Gastroesophageal sphincter (tissue), 4 donors: Measurements from ENCODE around the gene CCDC85A. TPM values are rescaled to one million over a fixed set of nuclear protein-coding genes. Genes with fewer than 3 reads are reported as not detected.

Experiments
- ATAC-seq: fragments of 150-250 bp; one replicate; pipeline ENCODE4 v1.9.1; 2016; ENCODE audit warnings: mild to moderate bottlenecking, moderate library complexity
- H3K27ac ChIP-seq, 4 donors: fragments of 200-600 bp; sonication (generic) in 3 of 4; 1 replicate in 3 of 4; 2 replicates in 1 of 4; pipeline ENCODE4 v1.5.1; 2016 to 2019
- H3K27me3 ChIP-seq: fragments of 200-600 bp; sonication (generic); one replicate; pipeline ENCODE4 v1.5.1; 2019
- H3K36me3 ChIP-seq, 2 donors: fragments of 200-600 bp; sonication (generic); one replicate each; pipeline ENCODE4 v1.5.1; 2019; ENCODE audit warnings: control low read depth in 1 of 2
- H3K4me1 ChIP-seq, 3 donors: fragments of 200-600 bp; sonication (generic); 1 replicate in 2 of 3; 2 replicates in 1 of 3; pipeline ENCODE4 v1.5.1; 2016 to 2019; ENCODE audit warnings: control low read depth in 2 of 3
- H3K4me3 ChIP-seq, 2 donors: fragments of 200-600 bp; sonication (generic); one replicate each; pipeline ENCODE4 v1.5.1; 2019; ENCODE audit warnings: mild to moderate bottlenecking in 1 of 2, moderate library complexity in 1 of 2
- H3K9me3 ChIP-seq, 3 donors: fragments of 200-600 bp; sonication (generic); one replicate each; pipeline ENCODE4 v1.5.1; 2017 to 2019; ENCODE audit warnings: control low read depth in 2 of 3
- EP300 ChIP-seq: sonication (generic); formaldehyde crosslinking; IDR thresholded peaks from one replicate; pipeline ENCODE4 v1.6.1; 2017; ENCODE audit warnings: antibody characterized with exemption, mild to moderate bottlenecking
- POLR2A ChIP-seq, 2 donors: fragments of 450-650 bp; IDR thresholded peaks; one replicate each; pipeline ENCODE4 v1.6.1; 2017; ENCODE audit warnings: antibody characterized with exemption in 2 of 2, mild to moderate bottlenecking in 2 of 2, moderate library complexity in 1 of 2
- POLR2AphosphoS5 ChIP-seq: sonication (generic); formaldehyde crosslinking; IDR thresholded peaks from one replicate; pipeline ENCODE4 v1.6.1; 2017; ENCODE audit warnings: antibody characterized with exemption
- WGBS, 2 donors: methylation state at CpG; one replicate each; pipeline ENCODE4 v1.1.5; 2018; ENCODE audit warnings: low coverage in 1 of 2; 5-methylcytosine and 5-hydroxymethylcytosine counted together
- total RNA-seq, 4 donors: library from RNA; depleted of rRNA; stranded (reverse); fragments of >200 nt; gene quantifications; one replicate each; pipeline ENCODE4 v1.1.0, GENCODE V29; 2016
- TF ChIP-seq, protein P1 (sequence below), 4 experiments: fragments of 200-600 bp in 2 of 4; fragments of 450-650 bp in 2 of 4; sonication (generic) in 1 of 4; IDR thresholded peaks; one replicate each; pipeline ENCODE4 v1.5.1; 2017 to 2019; ENCODE audit warnings: antibody characterized with exemption in 4 of 4, mild to moderate bottlenecking in 2 of 4, moderate library complexity in 2 of 4

CCDC85A gene
- total RNA-seq, 4 donors from 2014 or later = 2.6 to 7.0 (median 4.8) TPM

DNA sequence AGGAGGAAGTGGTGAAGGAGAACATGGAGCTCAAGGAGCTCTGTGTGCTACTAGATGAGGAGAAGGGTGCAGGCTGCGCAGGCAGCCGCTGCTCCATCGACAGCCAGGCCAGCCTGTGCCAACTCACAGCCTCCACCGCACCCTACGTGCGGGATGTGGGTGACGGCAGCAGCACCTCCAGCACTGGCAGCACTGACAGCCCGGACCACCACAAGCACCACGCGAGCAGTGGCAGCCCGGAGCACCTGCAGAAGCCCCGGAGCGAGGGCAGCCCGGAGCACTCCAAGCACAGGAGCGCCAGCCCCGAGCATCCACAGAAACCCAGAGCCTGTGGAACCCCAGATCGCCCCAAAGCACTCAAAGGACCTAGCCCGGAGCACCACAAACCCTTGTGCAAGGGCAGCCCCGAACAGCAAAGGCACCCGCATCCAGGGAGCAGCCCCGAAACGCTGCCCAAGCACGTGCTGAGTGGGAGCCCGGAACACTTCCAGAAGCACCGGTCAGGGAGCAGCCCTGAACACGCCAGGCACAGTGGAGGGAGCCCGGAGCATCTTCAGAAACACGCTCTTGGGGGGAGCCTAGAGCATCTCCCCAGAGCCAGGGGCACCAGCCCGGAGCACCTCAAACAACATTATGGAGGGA lies 9.0 kb downstream of the CCDC85A start:
- no peak overlapping the region for H3K27ac ChIP-seq
- no peak for TF ChIP-seq EP300
- TF ChIP-seq, protein P1, sequence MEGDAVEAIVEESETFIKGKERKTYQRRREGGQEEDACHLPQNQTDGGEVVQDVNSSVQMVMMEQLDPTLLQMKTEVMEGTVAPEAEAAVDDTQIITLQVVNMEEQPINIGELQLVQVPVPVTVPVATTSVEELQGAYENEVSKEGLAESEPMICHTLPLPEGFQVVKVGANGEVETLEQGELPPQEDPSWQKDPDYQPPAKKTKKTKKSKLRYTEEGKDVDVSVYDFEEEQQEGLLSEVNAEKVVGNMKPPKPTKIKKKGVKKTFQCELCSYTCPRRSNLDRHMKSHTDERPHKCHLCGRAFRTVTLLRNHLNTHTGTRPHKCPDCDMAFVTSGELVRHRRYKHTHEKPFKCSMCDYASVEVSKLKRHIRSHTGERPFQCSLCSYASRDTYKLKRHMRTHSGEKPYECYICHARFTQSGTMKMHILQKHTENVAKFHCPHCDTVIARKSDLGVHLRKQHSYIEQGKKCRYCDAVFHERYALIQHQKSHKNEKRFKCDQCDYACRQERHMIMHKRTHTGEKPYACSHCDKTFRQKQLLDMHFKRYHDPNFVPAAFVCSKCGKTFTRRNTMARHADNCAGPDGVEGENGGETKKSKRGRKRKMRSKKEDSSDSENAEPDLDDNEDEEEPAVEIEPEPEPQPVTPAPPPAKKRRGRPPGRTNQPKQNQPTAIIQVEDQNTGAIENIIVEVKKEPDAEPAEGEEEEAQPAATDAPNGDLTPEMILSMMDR (IDR thresholded peaks at IDR 0.05) = no peak
- TF ChIP-seq POLR2AphosphoS5 = no peak
- no peak for TF ChIP-seq POLR2A (IDR thresholded peaks at IDR 0.05)
- no peak for ATAC-seq

DNA sequence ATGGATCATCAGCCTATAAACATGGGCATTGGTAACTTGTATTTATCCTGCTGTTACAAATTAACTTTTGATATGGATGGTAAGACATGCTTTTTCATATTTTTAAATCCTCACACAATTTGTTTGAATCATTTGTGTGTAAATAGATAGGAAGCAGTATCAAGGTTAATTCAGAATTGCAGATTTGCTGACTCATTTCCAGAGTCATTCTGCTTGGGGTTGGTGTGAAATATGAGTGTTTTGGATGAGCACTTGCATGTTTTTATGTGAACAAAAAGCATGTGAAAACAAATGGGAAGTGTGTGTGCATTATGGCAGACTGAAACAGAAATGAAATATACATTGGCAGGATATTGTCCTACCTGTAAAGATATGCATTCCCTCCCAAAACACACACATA lies 11.8 kb downstream of the CCDC85A start:
- peaks cover 23% of the 10 kb centered on the region for H3K27me3 ChIP-seq
- ATAC-seq = no peak
- no peaks in the 10 kb centered on the region for H3K36me3 ChIP-seq
- no peaks in the 10 kb centered on the region for H3K4me1 ChIP-seq
- H3K4me3 ChIP-seq = no peak overlapping the region
- no peaks in the 10 kb centered on the region for H3K9me3 ChIP-seq
- TF ChIP-seq EP300 = no peak
- no peak for TF ChIP-seq POLR2A (IDR thresholded peaks at IDR 0.05)
- TF ChIP-seq, protein P1 (IDR thresholded peaks at IDR 0.05) = no peak
- no peak for TF ChIP-seq POLR2AphosphoS5
- H3K27ac ChIP-seq = no peak overlapping the region

More for the DNA sequence above, 9.0 kb downstream of the CCDC85A start:
- no peaks in the 10 kb centered on the region for H3K4me1 ChIP-seq
- 80 to 92% methylated on average over 1 to 9 of the region's 29 CpGs for WGBS, 2 donors
- H3K9me3 ChIP-seq = no peaks in the 10 kb centered on the region
- no peaks in the 10 kb centered on the region for H3K36me3 ChIP-seq
- no peak overlapping the region for H3K4me3 ChIP-seq
- peaks cover 38% of the 10 kb centered on the region for H3K27me3 ChIP-seq

DNA sequence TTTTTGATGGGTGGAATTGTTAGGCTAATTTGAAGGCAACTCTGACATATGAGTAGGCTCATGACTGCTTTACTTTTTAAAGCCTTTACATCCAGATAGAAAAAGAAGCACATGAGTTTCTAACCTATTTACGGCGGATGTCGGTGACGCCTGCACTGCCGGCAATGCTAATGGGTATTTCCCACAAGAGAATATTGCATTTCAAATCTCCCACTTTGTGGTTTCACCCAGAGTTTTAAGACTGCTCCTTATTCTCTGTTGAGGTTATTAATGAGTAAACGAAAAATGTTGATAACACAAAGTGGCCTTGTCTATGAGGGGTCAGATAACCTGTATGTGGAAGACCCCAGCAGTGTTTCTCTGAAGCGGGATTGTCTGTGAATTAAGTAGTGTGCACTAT lies 14.0 kb downstream of the CCDC85A start:
- TF ChIP-seq POLR2A (IDR thresholded peaks at IDR 0.05) (no peak), EP300 (no peak), POLR2AphosphoS5 (no peak)
- TF ChIP-seq, protein P1 (IDR thresholded peaks at IDR 0.05) = no peak
- 73 to 87% methylated on average over 7 of the region's 7 CpGs for WGBS, 2 donors

DNA sequence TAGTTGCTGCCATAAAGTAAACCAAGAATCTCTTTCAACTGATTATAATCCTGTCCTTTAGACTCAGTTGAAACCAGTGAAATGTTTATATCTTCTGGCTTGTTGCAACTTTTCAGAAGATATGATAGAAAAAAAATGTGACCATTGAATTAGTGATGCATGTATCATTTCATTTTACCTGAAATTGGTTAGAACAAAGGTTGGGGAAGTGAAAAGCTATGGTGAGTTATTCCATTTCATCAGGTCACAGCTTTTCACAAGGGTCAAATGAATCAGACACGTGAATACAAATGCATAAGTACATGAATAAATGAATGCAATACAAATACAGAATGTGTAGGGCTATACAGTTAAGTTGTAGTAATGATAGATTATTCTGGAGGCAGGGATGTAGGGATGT lies 15.1 kb downstream of the CCDC85A start:
- no peak overlapping the region for H3K27ac ChIP-seq
- TF ChIP-seq EP300 = no peak
- TF ChIP-seq, protein P1 (IDR thresholded peaks at IDR 0.05) = no peak
- TF ChIP-seq POLR2A (IDR thresholded peaks at IDR 0.05) = no peak
- no peak for TF ChIP-seq POLR2AphosphoS5
- WGBS, 2 donors = 69 to 75% methylated on average over 1 of the region's 1 CpG

More for the DNA sequence above, 14.0 kb downstream of the CCDC85A start:
- H3K36me3 ChIP-seq = no peaks in the 10 kb centered on the region
- no peak overlapping the region for H3K4me3 ChIP-seq
- H3K4me1 ChIP-seq = no peaks in the 10 kb centered on the region
- H3K27me3 ChIP-seq = peaks cover 6% of the 10 kb centered on the region
- H3K9me3 ChIP-seq = no peaks in the 10 kb centered on the region
- no peak for ATAC-seq
- no peak overlapping the region for H3K27ac ChIP-seq

DNA sequence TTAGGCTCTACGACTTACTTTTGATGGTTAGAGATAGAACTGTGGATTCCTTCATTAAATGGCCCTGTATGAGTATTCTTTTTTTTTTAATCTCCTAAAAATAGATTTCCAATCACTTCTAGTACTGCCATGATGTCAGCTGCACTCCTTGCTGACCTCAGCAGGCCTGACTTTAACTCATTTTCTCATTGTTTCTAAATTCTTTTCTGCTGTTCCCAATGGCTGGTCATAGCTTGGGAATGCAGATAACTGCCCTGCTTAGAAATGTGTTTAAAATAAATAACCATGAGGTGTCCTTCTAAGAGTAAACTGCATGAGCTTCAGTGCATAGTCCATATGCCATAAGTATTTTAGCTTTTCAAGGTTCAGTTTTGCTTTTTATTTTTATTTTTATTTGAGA lies 15.7 kb downstream of the CCDC85A start:
- Histone ChIP-seq H3K9me3 (no peaks in the 10 kb centered on the region), H3K27ac (no peak overlapping the region), H3K4me3 (no peak overlapping the region), H3K27me3 (no peaks in the 10 kb centered on the region), H3K4me1 (no peaks in the 10 kb centered on the region), H3K36me3 (no peaks in the 10 kb centered on the region)
- TF ChIP-seq POLR2A (IDR thresholded peaks at IDR 0.05) = no peak
- TF ChIP-seq POLR2AphosphoS5 = no peak
- TF ChIP-seq, protein P1 (IDR thresholded peaks at IDR 0.05) = no peak
- no peak for TF ChIP-seq EP300
- no peak for ATAC-seq
- WGBS, 2 donors = 62 to 80% methylated on average over 1 of the region's 1 CpG

More for the DNA sequence above, 15.1 kb downstream of the CCDC85A start:
- Histone ChIP-seq H3K4me3 (no peak overlapping the region), H3K27me3 (no peaks in the 10 kb centered on the region), H3K36me3 (no peaks in the 10 kb centered on the region), H3K4me1 (no peaks in the 10 kb centered on the region), H3K9me3 (no peaks in the 10 kb centered on the region)
- ATAC-seq = no peak
